DOHH2 (cell line): ENCODE data around the gene EXD3.

Experiments
- CTCF ChIP-seq: fragments of 200-600 bp; sonication (generic); IDR thresholded peaks from one replicate; pipeline ENCODE4 v1.5.1; 2014; ENCODE audit warnings: antibody characterized with exemption, mild to moderate bottlenecking, low read depth, low read length; ENCODE audit not compliant: poor library complexity, severe bottlenecking
- EZH2phosphoT487 ChIP-seq: fragments of 200-600 bp; sonication (generic); IDR thresholded peaks from 2 replicates; pipeline ENCODE4 v1.6.1; 2017; ENCODE audit warnings: borderline replicate concordance, mild to moderate bottlenecking, antibody characterized with exemption, low read length, moderate library complexity, mixed read lengths

DNA sequence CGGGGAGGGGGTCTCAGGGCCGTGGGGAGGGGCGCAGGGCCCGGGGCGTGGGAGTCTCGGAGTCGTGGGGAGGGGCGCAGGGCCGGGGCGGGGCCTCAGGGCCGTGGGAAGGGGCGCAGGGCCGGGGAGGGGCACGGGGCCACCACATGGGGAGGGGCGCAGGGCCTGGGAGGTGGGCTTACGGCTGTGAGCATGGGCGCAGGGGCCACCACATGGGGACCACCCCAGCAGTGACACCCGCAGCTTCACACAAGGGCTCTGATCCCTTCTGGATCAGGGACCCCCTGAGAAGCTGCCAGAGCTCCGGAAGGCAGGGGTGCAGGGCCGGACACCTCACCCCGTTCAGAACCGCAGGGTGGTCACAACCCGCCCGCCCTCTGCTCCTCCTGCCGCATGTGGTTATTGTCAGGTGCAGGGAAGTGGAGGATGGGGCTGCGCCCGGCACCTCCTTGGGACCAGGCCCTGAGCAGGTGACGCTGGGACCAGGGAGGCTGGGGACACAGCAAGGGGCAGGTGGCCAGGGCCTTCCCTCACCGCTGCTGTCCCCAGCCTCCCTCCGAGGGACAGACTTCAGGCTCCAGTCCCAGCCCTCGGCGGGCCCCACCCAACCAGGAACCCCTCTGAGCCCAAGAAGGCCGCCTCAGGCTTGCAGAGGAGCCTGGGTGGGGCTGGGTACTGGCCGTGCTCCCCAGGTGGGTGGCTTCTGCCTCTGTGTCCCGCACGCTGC lies 53.7 kb downstream of the EXD3 start:
- TF ChIP-seq CTCF (no peak), EZH2phosphoT487 (no peak)
